HAP-1 (cell line): ENCODE results near the gene MBIP.
A peak's percentile ranks its signal among the peaks of the same experiment; 100 is the strongest.
"Not testable (repeated sequence)": the region's sequence is repeated elsewhere in the genome, so short reads cannot be mapped to it uniquely, and the experiment has no call there.

ENCODE experiments used
- DNase-seq, 2 experiments: peaks; one replicate each; pipeline ENCODE4 v3.0.0-alpha.2; 2016 to 2020; ENCODE audit warnings: low spot score in 2 of 2
- H3K27me3 ChIP-seq: fragments of 250-450 bp; sonication (Bioruptor Pico); 2 replicates; pipeline ENCODE4 v1.5.1; 2020; ENCODE audit warnings: low read depth, mild to moderate bottlenecking, moderate library complexity
- H3K36me3 ChIP-seq: fragments of 250-450 bp; sonication (Bioruptor Pico); replicated peaks from 2 replicates; pipeline ENCODE4 v1.5.1; 2020; ENCODE audit warnings: mild to moderate bottlenecking
- H3K4me1 ChIP-seq: fragments of 250-450 bp; sonication (Bioruptor Pico); 2 replicates; pipeline ENCODE4 v1.5.1; 2020; ENCODE audit warnings: mild to moderate bottlenecking
- H3K4me3 ChIP-seq: fragments of 250-450 bp; sonication (Bioruptor Pico); 2 replicates; pipeline ENCODE4 v1.5.1; 2020; ENCODE audit warnings: mild to moderate bottlenecking, moderate library complexity
- H3K9me3 ChIP-seq: fragments of 250-450 bp; sonication (Bioruptor Pico); 2 replicates; pipeline ENCODE4 v1.5.1; 2020; ENCODE audit warnings: mild to moderate bottlenecking, moderate library complexity
- in situ Hi-C: fragments of 300-500 bp; cut with MboI; formaldehyde crosslinking; loops from 3 replicates; pipeline ENCODE4 v1.14.3; 2020; ENCODE audit warnings: low sequenced_read_pairs, inconsistent platforms, mixed read lengths

MBIP gene

DNA sequence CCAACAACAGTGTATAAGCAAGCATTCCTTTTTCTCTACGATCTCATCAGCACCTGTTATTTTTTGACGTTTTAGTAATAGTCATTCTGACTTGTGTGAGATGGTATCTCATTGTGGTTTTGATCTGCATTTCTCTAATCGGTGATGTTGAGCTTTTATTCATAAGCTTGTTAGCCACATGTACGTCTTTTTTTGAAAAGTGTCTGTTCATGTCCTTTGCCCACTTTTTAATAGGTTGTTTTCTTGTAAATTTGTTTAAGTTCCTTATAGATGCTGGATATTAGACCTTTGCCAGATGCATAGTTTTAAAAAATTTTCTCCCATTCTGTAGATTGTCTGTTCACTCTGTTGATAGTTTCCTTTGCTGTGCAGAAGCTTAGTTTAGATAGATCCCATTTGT, 7.1 kb upstream of the MBIP start:
- H3K9me3 ChIP-seq, in situ Hi-C loops, H3K36me3 ChIP-seq, H3K4me1 ChIP-seq, H3K27me3 ChIP-seq, DNase-seq, H3K4me3 ChIP-seq: not testable (repeated sequence)

DNA sequence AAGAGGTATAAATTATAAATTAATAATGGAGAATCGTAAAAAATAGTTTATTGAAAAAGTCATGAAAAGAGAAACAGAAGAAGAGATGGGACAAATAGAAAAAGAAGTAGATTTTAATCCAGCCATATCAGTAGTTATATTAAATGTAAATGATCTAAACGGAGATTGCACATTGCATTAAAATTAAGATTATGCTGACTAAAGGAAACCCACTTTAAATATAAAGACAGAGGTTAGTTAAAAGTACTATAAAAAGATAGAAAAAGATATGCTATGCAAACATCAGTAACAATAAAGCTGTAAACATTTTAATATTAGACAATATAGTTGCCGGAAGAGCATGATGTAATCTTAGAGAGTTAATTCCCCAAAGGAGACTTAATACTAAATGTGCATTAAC, 5.4 kb upstream of the MBIP start:
- H3K9me3 ChIP-seq, result no peaks in the 10 kb centered on the region
- no peak overlapping the region for H3K4me3 ChIP-seq
- H3K27me3 ChIP-seq, result no peaks in the 10 kb centered on the region
- H3K36me3 ChIP-seq, result no peaks in the 10 kb centered on the region
- peaks cover 3% of the 10 kb centered on the region; the same call in 1 of the 2 replicates for H3K4me1 ChIP-seq
- no peak for DNase-seq
- in situ Hi-C loops, result no loop called here

DNA sequence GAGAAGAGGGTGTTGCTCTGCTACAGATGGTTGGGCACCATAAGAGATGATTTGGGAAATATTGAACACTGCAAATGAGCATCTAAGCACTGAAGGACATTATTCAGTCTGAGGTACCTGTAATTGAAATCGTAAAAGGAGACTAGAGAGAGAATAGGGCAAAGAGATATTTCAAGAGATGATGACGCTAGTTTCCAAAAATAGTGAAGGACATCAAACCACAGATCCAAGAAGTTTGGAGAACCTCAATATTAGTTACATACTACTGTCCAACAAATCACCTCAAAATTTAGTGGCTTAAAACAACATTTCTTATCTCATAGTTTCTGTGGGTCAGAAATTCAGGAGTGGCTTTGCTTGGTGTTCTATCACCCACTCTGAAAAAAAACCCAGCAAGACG, 4.5 kb upstream of the MBIP start:
- Histone ChIP-seq H3K9me3 (no peaks in the 10 kb centered on the region), H3K4me1 (peaks cover 4% of the 10 kb centered on the region; the same call in 1 of the 2 replicates), H3K27me3 (no peaks in the 10 kb centered on the region), H3K4me3 (no peak overlapping the region), H3K36me3 (no peaks in the 10 kb centered on the region)
- DNase-seq, result no peak
- in situ Hi-C loops, result no loop called here

DNA sequence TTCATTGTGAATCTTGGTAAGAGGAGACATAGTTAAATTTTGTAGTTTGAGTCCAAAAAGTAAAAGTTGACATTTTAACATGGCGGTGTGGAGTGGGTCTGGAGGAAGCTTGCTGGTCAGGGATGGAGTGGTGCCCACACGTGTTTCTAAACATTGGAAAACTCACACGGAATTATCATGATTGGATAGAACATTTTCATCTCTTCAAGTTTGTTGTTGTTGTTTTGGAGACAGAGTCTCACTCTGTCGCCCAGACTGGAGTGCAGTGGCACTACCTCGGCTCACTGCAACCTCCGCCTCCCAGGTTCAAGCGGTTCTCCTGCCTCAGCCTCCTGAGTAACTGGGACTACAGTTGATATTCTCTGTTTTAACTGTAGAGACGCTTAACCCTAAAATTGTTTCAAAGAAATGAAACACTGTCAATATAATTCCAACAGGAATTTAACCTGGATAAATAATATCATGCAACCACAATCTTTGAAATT, 502 bp upstream of the MBIP start:
- peak overlapping the region; percentile 81 for H3K4me3 ChIP-seq

DNA sequence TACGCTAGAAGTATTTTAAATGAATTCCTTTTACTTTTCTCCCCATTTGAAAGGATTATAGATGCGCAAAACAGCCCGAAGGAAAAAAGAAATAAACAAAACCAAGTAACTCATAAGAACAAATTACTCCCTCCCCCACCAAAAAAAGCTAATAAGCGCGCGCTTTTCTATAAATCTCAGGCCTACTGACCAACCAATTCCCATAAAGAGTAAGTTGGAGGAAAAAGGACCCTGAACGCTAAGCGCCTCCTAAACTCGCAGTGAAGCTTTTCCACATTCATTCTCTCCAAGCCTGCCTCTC, 588 bp downstream of the MBIP start:
- DNase-seq, result no peak
- Histone ChIP-seq H3K9me3 (no peaks in the 10 kb centered on the region), H3K4me3 (peak overlapping the region; percentile 81), H3K36me3 (no peaks in the 10 kb centered on the region), H3K27me3 (no peaks in the 10 kb centered on the region), H3K4me1 (peaks cover 21% of the 10 kb centered on the region)
- in situ Hi-C loops, result no loop called here

More for the DNA sequence above, 502 bp upstream of the MBIP start:
- no peak for DNase-seq
- in situ Hi-C loops, result no loop called here
- Histone ChIP-seq H3K27me3 (no peaks in the 10 kb centered on the region), H3K36me3 (no peaks in the 10 kb centered on the region), H3K9me3 (no peaks in the 10 kb centered on the region), H3K4me1 (peaks cover 21% of the 10 kb centered on the region)

DNA sequence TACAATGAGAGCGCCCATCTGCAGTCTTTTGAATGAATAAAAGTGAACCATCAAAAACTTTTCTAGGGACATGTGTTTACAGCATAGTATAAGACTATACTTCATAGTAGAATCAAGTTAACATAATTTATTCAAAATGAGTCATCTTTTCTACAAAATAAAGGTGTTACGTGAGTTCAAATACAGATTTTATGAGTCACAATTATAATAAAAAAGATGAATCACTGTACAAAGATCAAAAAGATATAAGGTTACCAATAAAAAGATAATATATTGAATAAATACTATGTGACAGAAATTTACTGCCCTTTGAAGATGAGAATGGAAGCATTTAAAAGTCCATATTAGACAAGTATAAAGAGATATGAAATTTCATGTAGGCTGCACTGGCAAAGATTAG, 2.8 kb downstream of the MBIP start:
- in situ Hi-C loops, result no loop called here
- DNase-seq, result peak in 1 of 2 experiments; percentile 29
- Histone ChIP-seq H3K9me3 (no peaks in the 10 kb centered on the region), H3K36me3 (peaks cover 13% of the 10 kb centered on the region), H3K4me3 (no peak overlapping the region), H3K4me1 (peaks cover 21% of the 10 kb centered on the region), H3K27me3 (no peaks in the 10 kb centered on the region)

DNA sequence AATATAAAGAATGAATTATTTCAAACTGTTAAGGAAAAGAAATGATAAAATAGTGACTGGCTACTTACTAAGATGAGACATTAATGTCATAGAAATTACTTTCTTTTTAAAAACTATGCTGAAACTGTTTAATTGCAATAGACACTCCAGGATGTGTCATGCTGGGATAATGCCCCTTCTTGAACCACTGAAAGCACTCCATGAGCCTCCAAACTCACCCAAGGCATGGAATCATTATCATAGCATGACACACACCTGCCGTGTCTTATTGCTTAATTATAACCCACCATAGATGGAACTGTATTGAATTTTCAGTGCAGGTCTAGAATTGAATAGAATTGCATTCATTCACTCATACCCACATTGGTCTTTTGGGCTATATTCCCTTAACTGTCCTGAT, 4.3 kb downstream of the MBIP start:
- peaks cover 20% of the 10 kb centered on the region for H3K36me3 ChIP-seq
- H3K9me3 ChIP-seq, result no peaks in the 10 kb centered on the region
- DNase-seq, result no peak
- H3K27me3 ChIP-seq, result no peaks in the 10 kb centered on the region
- in situ Hi-C loops, result no loop called here
- no peak overlapping the region for H3K4me3 ChIP-seq
- H3K4me1 ChIP-seq, result peaks cover 21% of the 10 kb centered on the region

DNA sequence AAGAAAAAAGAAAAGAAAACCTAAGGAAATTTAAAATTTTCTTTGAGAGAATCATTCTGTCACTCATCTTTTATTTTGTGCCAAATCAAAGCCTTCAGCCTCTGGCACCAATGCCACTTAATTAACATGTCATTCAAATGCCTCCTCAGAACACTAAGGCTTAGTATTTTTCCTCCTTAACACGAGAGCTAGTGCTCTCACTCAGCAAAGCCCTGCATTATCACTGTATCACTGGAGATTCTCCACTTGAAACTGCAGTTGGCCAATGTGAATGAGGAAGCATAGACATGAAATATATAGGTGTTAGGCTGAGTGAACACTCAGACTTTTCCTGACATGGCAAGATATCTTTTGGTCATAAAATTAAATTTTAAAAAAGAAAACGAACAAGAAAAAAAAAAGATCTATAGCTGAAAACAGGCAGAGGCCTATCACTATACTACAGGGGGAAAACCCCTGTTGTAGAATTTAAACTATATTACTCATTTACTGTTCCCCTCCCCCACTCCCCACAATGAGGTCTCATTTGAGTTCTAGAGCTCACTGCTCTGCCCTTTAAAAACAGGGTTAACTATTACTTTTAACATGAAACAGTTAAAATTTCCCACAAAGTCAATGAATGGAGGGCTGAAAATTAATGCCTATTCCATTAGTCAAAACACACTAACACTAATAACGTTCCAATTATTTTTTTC, 5.1 kb downstream of the MBIP start:
- H3K9me3 ChIP-seq, result no peaks in the 10 kb centered on the region
- H3K4me1 ChIP-seq, result peaks cover 17% of the 10 kb centered on the region
- in situ Hi-C loops, result no loop called here
- no peaks in the 10 kb centered on the region for H3K27me3 ChIP-seq
- peaks cover 28% of the 10 kb centered on the region for H3K36me3 ChIP-seq
- no peak for DNase-seq
- no peak overlapping the region for H3K4me3 ChIP-seq

DNA sequence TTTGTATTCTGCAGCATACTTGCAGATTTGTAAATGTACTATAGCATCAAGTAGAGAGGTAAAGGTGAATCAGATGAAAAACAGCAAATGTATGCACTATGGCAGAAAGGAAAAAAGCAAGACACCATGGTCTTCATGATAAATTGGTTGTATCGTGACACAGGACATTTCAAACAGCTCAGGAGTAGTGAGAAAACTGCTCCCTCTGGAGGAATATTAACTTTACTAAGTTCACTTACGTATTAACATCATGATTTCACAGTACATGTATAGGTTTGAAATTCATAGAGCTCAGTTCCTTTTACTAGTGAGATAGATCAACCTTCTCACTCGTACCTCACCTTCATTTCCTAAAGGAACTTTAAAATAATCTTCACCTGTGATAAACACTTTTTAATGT, 6.5 kb downstream of the MBIP start:
- DNase-seq, result no peak
- peaks cover 40% of the 10 kb centered on the region for H3K36me3 ChIP-seq

DNA sequence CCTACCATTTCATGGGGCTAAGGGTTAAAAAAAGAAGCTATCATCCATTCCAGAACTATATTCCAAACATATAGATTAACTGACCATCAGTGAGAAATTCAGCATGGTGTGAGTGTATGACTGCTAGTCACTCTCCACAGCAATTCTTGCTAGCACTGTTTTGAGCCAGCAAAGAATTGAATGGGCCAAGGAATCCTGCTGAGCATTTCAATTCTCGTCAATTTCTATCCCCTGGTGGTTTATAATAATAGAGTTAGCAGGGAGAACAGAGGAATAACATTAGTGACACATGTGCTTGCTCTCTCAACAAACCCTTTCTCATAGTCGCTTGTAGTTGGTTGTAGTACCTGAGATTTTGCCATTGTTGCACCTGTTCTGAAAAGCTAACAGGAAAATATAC, 7.2 kb downstream of the MBIP start:
- no peak for DNase-seq
- Histone ChIP-seq H3K4me1 (peaks cover 16% of the 10 kb centered on the region), H3K4me3 (no peak overlapping the region), H3K36me3 (peaks cover 47% of the 10 kb centered on the region), H3K27me3 (no peaks in the 10 kb centered on the region), H3K9me3 (no peaks in the 10 kb centered on the region)
- in situ Hi-C loops, result no loop called here

More for the DNA sequence above, 6.5 kb downstream of the MBIP start:
- Histone ChIP-seq H3K4me3 (no peak overlapping the region), H3K27me3 (no peaks in the 10 kb centered on the region), H3K9me3 (no peaks in the 10 kb centered on the region), H3K4me1 (peaks cover 17% of the 10 kb centered on the region)
- in situ Hi-C loops, result no loop called here

DNA sequence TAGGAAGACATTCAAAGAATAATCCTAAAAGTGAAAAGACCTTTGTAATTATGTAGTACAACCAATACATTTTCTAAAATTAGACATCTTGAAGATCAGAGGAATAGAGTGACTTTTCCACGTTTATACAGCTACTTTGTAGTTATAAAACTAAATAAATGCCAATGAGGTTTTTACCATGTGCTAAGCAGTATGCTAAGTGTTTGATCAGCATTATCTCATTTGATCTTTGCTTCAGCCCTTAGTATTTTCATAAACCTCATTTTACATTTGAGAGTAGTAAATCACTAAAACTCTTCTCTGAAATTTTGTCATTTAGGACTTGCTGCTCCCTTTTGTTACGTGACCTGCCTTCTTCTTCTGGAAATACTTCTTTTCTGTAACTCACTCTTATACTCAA, 13.6 kb downstream of the MBIP start:
- no peaks in the 10 kb centered on the region for H3K9me3 ChIP-seq
- in situ Hi-C loops, result no loop called here
- H3K4me3 ChIP-seq, result no peak overlapping the region
- no peaks in the 10 kb centered on the region for H3K4me1 ChIP-seq
- H3K36me3 ChIP-seq, result peaks cover 77% of the 10 kb centered on the region
- no peak for DNase-seq
- H3K27me3 ChIP-seq, result no peaks in the 10 kb centered on the region

DNA sequence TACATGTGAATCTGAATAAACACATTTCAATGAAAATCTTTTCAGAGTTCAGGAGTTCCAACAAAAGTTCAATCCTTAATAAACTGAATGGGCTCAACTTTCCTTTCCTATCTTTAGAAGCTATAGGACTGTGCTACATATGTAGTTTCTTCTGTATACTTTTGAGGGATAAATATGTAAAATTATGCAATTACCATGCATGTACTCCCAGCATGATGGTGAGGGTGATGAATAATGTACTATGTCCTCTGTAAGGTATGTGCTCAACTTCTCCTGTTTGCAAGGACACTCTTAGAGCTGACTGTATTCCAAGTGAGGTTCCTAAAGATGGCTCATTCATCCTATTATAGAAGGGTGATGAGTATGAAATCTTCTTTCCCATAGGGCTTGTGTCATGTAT, 15.5 kb downstream of the MBIP start:
- Histone ChIP-seq H3K9me3 (no peaks in the 10 kb centered on the region), H3K4me3 (no peak overlapping the region), H3K27me3 (no peaks in the 10 kb centered on the region), H3K4me1 (no peaks in the 10 kb centered on the region), H3K36me3 (peaks cover 63% of the 10 kb centered on the region)
- DNase-seq, result no peak
- in situ Hi-C loops, result no loop called here

DNA sequence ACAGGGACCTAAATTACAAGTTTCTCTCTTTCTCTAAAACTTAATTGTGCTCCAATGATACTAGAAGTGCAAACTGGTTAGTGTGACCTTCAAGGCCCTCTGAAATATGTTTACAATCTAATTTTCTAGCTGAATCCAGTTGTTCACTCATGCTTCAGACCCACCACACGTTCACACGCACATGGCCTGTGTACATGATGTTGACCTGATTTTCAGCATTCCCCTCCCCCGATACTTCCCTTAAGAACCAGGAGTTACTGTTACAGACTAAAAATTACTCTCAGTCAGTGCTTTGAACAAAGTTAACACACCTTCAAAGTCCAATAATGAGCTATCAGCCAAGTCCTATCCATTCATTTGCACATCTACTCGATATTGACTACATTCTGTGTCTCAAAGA, 16.5 kb downstream of the MBIP start:
- H3K9me3 ChIP-seq, result no peaks in the 10 kb centered on the region
- no peak overlapping the region for H3K4me3 ChIP-seq
- DNase-seq, result no peak
- in situ Hi-C loops, result no loop called here
- no peaks in the 10 kb centered on the region for H3K4me1 ChIP-seq
- H3K27me3 ChIP-seq, result no peaks in the 10 kb centered on the region
- H3K36me3 ChIP-seq, result peaks cover 62% of the 10 kb centered on the region

DNA sequence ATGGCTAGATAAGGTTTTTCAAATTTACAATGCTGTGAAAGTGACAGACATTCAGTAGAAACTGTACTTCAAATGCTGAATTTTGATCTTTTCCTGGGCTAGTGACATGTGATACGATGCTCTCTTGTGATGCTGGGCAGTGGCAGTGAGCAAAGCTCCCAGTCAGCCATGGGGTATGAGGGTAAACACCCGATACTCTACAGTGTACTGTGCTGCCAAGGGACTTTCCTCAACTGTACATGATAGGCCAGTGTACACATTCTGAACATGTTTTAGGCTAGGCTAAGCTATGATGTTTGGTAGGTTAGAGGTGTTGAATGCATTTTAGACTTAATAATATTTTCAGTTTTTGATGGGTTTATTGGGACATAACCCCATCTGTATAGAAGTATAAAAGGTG, 17.6 kb downstream of the MBIP start:
- Histone ChIP-seq H3K36me3 (peaks cover 61% of the 10 kb centered on the region), H3K27me3 (no peaks in the 10 kb centered on the region), H3K4me1 (no peaks in the 10 kb centered on the region), H3K9me3 (no peaks in the 10 kb centered on the region), H3K4me3 (no peak overlapping the region)
- in situ Hi-C loops, result no loop called here
- DNase-seq, result no peak

DNA sequence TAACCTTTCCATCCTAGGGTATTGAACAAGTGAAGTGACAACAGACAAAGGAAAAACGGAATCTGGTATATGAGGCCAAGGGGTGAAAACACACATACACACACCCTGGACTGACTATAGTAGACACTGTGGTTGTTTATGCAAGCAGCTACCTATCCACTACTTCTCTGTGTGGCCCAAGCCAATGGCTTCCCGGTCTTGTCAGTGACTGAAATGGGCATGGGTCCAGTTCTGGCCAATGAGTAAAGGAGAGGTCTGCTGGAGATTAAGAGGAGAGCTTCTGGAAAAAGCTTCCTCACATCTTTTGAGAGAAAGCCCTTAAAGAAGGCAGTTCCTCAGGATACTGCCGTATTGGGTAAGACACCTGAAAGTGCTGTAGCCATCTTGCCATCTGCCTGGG, 19.3 kb downstream of the MBIP start:
- peaks cover 57% of the 10 kb centered on the region for H3K36me3 ChIP-seq
- H3K27me3 ChIP-seq, result no peaks in the 10 kb centered on the region
- no peak for DNase-seq
- in situ Hi-C loops, result no loop called here
- H3K4me1 ChIP-seq, result peaks cover 4% of the 10 kb centered on the region
- H3K4me3 ChIP-seq, result no peak overlapping the region
- no peaks in the 10 kb centered on the region for H3K9me3 ChIP-seq
